Measurements from ENCODE around the gene GPRIN1.
"Not testable (repeated sequence)": the region's sequence is repeated elsewhere in the genome, so short reads cannot be mapped to it uniquely, and the experiment has no call there.

The GPRIN1 gene

GRCh38 chr5:176564002-176564401 lies 46.0 kb downstream of the GPRIN1 start:
- no peak for DNase-seq

- no peak for DNase-seq
These were observed 47.8 kb downstream of the GPRIN1 start for GRCh38 chr5:176562189-176562588.

- no peak for DNase-seq
These were observed 48.7 kb downstream of the GPRIN1 start for GRCh38 chr5:176561259-176561658.

- no peak for DNase-seq
These were observed 49.6 kb downstream of the GPRIN1 start for GRCh38 chr5:176560364-176560763.

GRCh38 chr5:176559683-176560082 lies 50.3 kb downstream of the GPRIN1 start:
- DNase-seq, result no peak

- no peak for DNase-seq
These were observed 52.1 kb downstream of the GPRIN1 start for GRCh38 chr5:176557846-176558245.

GRCh38 chr5:176553260-176554085 lies 56.5 kb downstream of the GPRIN1 start:
- DNase-seq, result no peak

- no peak for DNase-seq
These were observed 57.6 kb downstream of the GPRIN1 start for GRCh38 chr5:176552332-176552869.

- not testable (repeated sequence) for DNase-seq
These were observed 59.0 kb downstream of the GPRIN1 start for GRCh38 chr5:176550937-176551336.

GRCh38 chr5:176550275-176550831 lies 59.6 kb downstream of the GPRIN1 start:
- DNase-seq, result no peak

- DNase-seq, result no peak
These were observed 60.1 kb downstream of the GPRIN1 start for GRCh38 chr5:176549871-176550270.

- DNase-seq, result no peak
These were observed 61.0 kb downstream of the GPRIN1 start, which contains the start of gene CDHR2 for GRCh38 chr5:176548967-176549444. TSS of gene CDHR2 (plus strand) at chr5:176549342. CDS start at chr5:176565353, 16,011 bp downstream.

GRCh38 chr5:176547802-176548201 lies 62.2 kb downstream of the GPRIN1 start:
- no peak for DNase-seq
